DND-41 (cell line): ENCODE measurements around the gene ERC1.

Experiments used
- ATAC-seq: fragments of 200-7000 bp; cut with Tn5 transposase; 3 replicates; pipeline ENCODE4 v1.9.1; 2021; ENCODE audit warnings: low read depth; ENCODE audit not compliant: insufficient read depth
- DNase-seq: peaks from one replicate; pipeline ENCODE4 v3.0.0-alpha.2; 2020
- H2AFZ ChIP-seq: 2 replicates; pipeline ENCODE4 v1.6.0; 2012; ENCODE audit warnings: low read depth, low read length
- H3K27ac ChIP-seq: 2 replicates; pipeline ENCODE4 v1.5.1; 2012; ENCODE audit warnings: low read length, inconsistent platforms
- H3K27me3 ChIP-seq: fragments of 200-600 bp; sonication (generic); 2 replicates; pipeline ENCODE4 v1.6.0; 2012; ENCODE audit warnings: low read length, mild to moderate bottlenecking, inconsistent platforms; ENCODE audit not compliant: insufficient read depth, poor library complexity
- H3K36me3 ChIP-seq: 2 replicates; pipeline ENCODE4 v1.5.1; 2012; ENCODE audit warnings: low read length, inconsistent platforms; ENCODE audit not compliant: insufficient read depth
- H3K4me1 ChIP-seq: 2 replicates; pipeline ENCODE4 v1.5.1; 2012; ENCODE audit warnings: mild to moderate bottlenecking, low read length; ENCODE audit not compliant: insufficient read depth
- H3K4me2 ChIP-seq: 2 replicates; pipeline ENCODE4 v1.6.0; 2012; ENCODE audit warnings: mild to moderate bottlenecking, moderate library complexity, low read length, inconsistent platforms; ENCODE audit not compliant: insufficient read depth
- H3K4me3 ChIP-seq, 2 experiments: fragments of 200-600 bp in 1 of 2; shearing (Covaris generic) in 1 of 2; 2 replicates each; pipeline ENCODE4 v1.5.1; 2012 to 2016; ENCODE audit warnings: inconsistent platforms in 2 of 2, low read length in 2 of 2, mild to moderate bottlenecking in 2 of 2, low read depth in 1 of 2, moderate library complexity in 1 of 2
- H3K79me2 ChIP-seq: 2 replicates; pipeline ENCODE4 v1.6.0; 2012; ENCODE audit warnings: low read length, inconsistent platforms; ENCODE audit not compliant: insufficient read depth
- H3K9ac ChIP-seq: 2 replicates; pipeline ENCODE4 v1.6.0; 2012; ENCODE audit warnings: low read depth, mild to moderate bottlenecking, inconsistent platforms, low read length, moderate library complexity
- H3K9me3 ChIP-seq: 2 replicates; pipeline ENCODE4 v1.5.1; 2012; ENCODE audit warnings: low read length, moderate library complexity, mild to moderate bottlenecking, inconsistent platforms; ENCODE audit not compliant: insufficient read depth, severe bottlenecking
- H4K20me1 ChIP-seq: 2 replicates; pipeline ENCODE4 v1.6.0; 2012; ENCODE audit warnings: low read length; ENCODE audit not compliant: insufficient read depth
- CTCF ChIP-seq: IDR thresholded peaks from 2 replicates; pipeline ENCODE4 v1.5.1; 2012; ENCODE audit warnings: borderline replicate concordance, low read length, moderate library complexity, mild to moderate bottlenecking; ENCODE audit not compliant: poor library complexity, severe bottlenecking; ENCODE audit errors: extremely low read depth
- EZH2 ChIP-seq: IDR thresholded peaks from 3 replicates; pipeline ENCODE4 v1.6.1; 2012; ENCODE audit warnings: borderline replicate concordance, low read depth, mild to moderate bottlenecking, moderate library complexity, low read length, inconsistent platforms; ENCODE audit not compliant: severe bottlenecking

The ERC1 gene

GRCh38 chr12:1044199-1044598 lies 53.2 kb downstream of the ERC1 start:
- Histone ChIP-seq H3K4me1 (no peaks in the 10 kb centered on the region), H4K20me1 (no peaks in the 10 kb centered on the region), H3K27me3 (no peaks in the 10 kb centered on the region), H3K4me3 (no peak overlapping the region), H3K36me3 (no peaks in the 10 kb centered on the region), H3K9ac (no peak overlapping the region), H3K27ac (no peak overlapping the region), H3K79me2 (peaks cover 2% of the 10 kb centered on the region; the same call in 1 of the 2 replicates), H3K9me3 (no peaks in the 10 kb centered on the region), H2AFZ (no peak overlapping the region), H3K4me2 (no peak overlapping the region)
- DNase-seq (no peak), ATAC-seq (no peak)
- TF ChIP-seq CTCF (no peak), EZH2 (no peak)

GRCh38 chr12:1044696-1045095 lies 53.7 kb downstream of the ERC1 start:
- Histone ChIP-seq H2AFZ (no peak overlapping the region), H3K9me3 (no peaks in the 10 kb centered on the region), H3K27ac (no peak overlapping the region), H3K79me2 (peaks cover 2% of the 10 kb centered on the region; the same call in 1 of the 2 replicates), H3K4me1 (no peaks in the 10 kb centered on the region), H3K36me3 (no peaks in the 10 kb centered on the region), H3K9ac (no peak overlapping the region), H4K20me1 (no peaks in the 10 kb centered on the region), H3K4me2 (no peak overlapping the region), H3K27me3 (no peaks in the 10 kb centered on the region), H3K4me3 (no peak overlapping the region)
- ATAC-seq (no peak), DNase-seq (no peak)
- TF ChIP-seq EZH2 (no peak), CTCF (no peak)

- Histone ChIP-seq H3K4me1 (no peaks in the 10 kb centered on the region), H3K27ac (no peak overlapping the region), H3K4me3 (no peak overlapping the region), H3K36me3 (no peaks in the 10 kb centered on the region), H3K4me2 (no peak overlapping the region), H2AFZ (no peak overlapping the region), H3K27me3 (no peaks in the 10 kb centered on the region), H3K9me3 (no peaks in the 10 kb centered on the region), H4K20me1 (no peaks in the 10 kb centered on the region), H3K79me2 (peaks cover 2% of the 10 kb centered on the region; the same call in 1 of the 2 replicates), H3K9ac (no peak overlapping the region)
- ATAC-seq (no peak), DNase-seq (no peak)
- TF ChIP-seq EZH2 = no peak
- TF ChIP-seq CTCF = no peak
Observed at GRCh38 chr12:1046727-1047126, 55.7 kb downstream of the ERC1 start.
